ENCODE measurements around the gene CCDC38.
A peak's percentile ranks its signal among the peaks of the same experiment; 100 is the strongest.

The CCDC38 gene

GRCh38 chr12:95949477-95950206 lies 7.2 kb upstream of the CCDC38 start:
- no peak for DNase-seq (ENCODE audit: low spot score)
- no peaks in the 10 kb centered on the region for H3K36me3 Mint-ChIP-seq (ENCODE audit: low read depth)
- H3K4me1 Mint-ChIP-seq (ENCODE audit: low read depth) = no peaks in the 10 kb centered on the region
- no peaks in the 10 kb centered on the region for H3K9me3 Mint-ChIP-seq
- H3K27ac Mint-ChIP-seq = no peak overlapping the region
- H3K27me3 Mint-ChIP-seq (ENCODE audit: low read depth) = peaks cover 29% of the 10 kb centered on the region
- no peak overlapping the region for H3K4me3 Mint-ChIP-seq

GRCh38 chr12:95944108-95944704 lies 1.8 kb upstream of the CCDC38 start:
- H3K4me1 Mint-ChIP-seq (ENCODE audit: low read depth) = peaks cover 11% of the 10 kb centered on the region
- no peak overlapping the region for H3K27ac Mint-ChIP-seq
- DNase-seq (ENCODE audit: low spot score) = no peak
- no peaks in the 10 kb centered on the region for H3K36me3 Mint-ChIP-seq (ENCODE audit: low read depth)
- H3K4me3 Mint-ChIP-seq = peak overlapping the region; percentile 91
- peaks cover 11% of the 10 kb centered on the region for H3K27me3 Mint-ChIP-seq (ENCODE audit: low read depth)
- H3K9me3 Mint-ChIP-seq = no peaks in the 10 kb centered on the region

DNA sequence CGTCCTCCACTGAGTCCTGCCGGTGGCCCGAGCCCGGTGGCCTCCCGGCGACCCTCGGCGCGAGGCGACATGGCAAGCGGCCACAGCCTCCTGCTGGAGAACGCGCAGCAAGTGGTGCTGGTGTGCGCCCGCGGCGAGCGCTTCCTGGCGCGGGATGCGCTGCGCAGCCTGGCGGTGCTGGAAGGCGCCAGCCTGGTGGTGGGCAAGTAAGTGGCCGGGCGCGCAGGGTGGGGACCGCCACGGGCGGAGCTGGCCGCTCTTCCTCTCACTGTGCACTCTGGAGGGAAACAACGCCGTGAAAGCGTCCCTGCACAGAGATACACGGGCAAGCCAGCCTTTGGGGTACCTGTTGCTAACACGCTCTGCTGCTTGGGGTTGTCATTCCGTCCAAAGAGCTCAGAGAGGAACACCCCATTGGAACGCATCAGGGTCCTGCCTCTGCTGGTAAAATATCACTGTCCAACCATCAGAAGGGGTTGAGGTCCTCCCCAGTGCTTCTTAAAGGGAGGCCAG lies 972 bp upstream of the CCDC38 start, which contains the start of gene AMDHD1:
TSS of gene AMDHD1 (plus strand) at position 2 of the 513 bp plus-strand sequence. CDS start at position 70, 68 bp downstream.
- H3K36me3 Mint-ChIP-seq (ENCODE audit: low read depth) = no peaks in the 10 kb centered on the region
- H3K9me3 Mint-ChIP-seq = no peaks in the 10 kb centered on the region
- peaks cover 13% of the 10 kb centered on the region for H3K27me3 Mint-ChIP-seq (ENCODE audit: low read depth)
- H3K4me1 Mint-ChIP-seq (ENCODE audit: low read depth) = peaks cover 11% of the 10 kb centered on the region
- DNase-seq (ENCODE audit: low spot score) = peak; percentile 59
- peak within 1 kb of the TSS; percentile 91 for H3K4me3 Mint-ChIP-seq
- peak within 1 kb of the TSS; percentile 88 for H3K27ac Mint-ChIP-seq

- Mint-ChIP-seq H3K4me3 (peak overlapping the region; percentile 91), H3K4me1 (ENCODE audit: low read depth) (peaks cover 11% of the 10 kb centered on the region), H3K27ac (no peak overlapping the region), H3K36me3 (ENCODE audit: low read depth) (no peaks in the 10 kb centered on the region), H3K9me3 (no peaks in the 10 kb centered on the region), H3K27me3 (ENCODE audit: low read depth) (peaks cover 15% of the 10 kb centered on the region)
- DNase-seq (ENCODE audit: low spot score) = no peak
Observed at GRCh38 chr12:95942101-95942523, 302 bp downstream of the CCDC38 start.

DNA sequence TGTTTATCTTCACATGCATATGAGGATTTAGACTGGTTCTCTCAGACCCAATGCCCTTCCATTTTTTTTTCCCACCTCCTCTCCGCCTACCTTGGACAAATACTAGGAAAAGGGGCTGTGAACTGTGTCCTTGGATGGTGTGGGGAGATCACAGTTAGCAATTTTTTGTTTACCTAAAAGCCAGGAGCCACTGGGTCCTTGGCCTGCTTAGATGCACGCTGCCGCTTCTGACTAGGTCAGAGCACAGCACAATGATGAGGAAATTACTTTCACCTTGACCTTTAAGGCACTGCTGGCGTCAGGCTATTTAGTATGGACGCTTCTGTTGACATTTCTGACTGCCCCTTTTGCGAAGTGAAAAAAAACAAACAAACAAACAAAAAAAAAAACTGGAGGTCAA lies 1.9 kb downstream of the CCDC38 start:
- Mint-ChIP-seq H3K27me3 (ENCODE audit: low read depth) (peaks cover 12% of the 10 kb centered on the region), H3K27ac (no peak overlapping the region), H3K36me3 (ENCODE audit: low read depth) (no peaks in the 10 kb centered on the region), H3K9me3 (no peaks in the 10 kb centered on the region), H3K4me3 (no peak overlapping the region), H3K4me1 (ENCODE audit: low read depth) (peaks cover 11% of the 10 kb centered on the region)
- DNase-seq (ENCODE audit: low spot score) = no peak

DNA sequence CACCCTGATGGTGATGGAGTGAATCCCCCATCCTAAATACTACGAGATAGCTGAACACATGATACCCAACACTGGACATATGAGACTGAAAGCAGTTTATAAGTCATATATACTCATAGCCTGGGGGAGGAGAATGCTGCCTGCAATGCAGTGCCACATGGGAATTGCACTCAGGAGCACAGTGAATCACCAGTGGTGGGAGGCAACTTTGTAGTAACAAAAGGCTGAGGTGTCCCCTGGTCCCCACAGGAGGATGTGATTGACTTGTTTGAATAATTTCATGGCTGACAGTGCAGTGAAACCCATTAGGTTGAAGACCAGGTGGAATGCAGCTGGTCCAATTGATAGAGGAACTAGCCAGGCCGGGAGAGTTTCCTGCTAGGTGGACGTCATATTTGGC lies 20.2 kb downstream of the CCDC38 start:
- Mint-ChIP-seq H3K27ac (no peak overlapping the region), H3K27me3 (ENCODE audit: low read depth) (peaks cover 2% of the 10 kb centered on the region), H3K9me3 (no peaks in the 10 kb centered on the region), H3K36me3 (ENCODE audit: low read depth) (no peaks in the 10 kb centered on the region), H3K4me3 (no peak overlapping the region), H3K4me1 (ENCODE audit: low read depth) (no peaks in the 10 kb centered on the region)
- DNase-seq (ENCODE audit: low spot score) = no peak

- Mint-ChIP-seq H3K4me1 (ENCODE audit: low read depth) (no peaks in the 10 kb centered on the region), H3K36me3 (ENCODE audit: low read depth) (no peaks in the 10 kb centered on the region), H3K27me3 (ENCODE audit: low read depth) (peaks cover 18% of the 10 kb centered on the region), H3K9me3 (no peaks in the 10 kb centered on the region), H3K4me3 (no peak overlapping the region), H3K27ac (no peak overlapping the region)
- no peak for DNase-seq (ENCODE audit: low spot score)
Observed at GRCh38 chr12:95919110-95919509, 23.3 kb downstream of the CCDC38 start.

DNA sequence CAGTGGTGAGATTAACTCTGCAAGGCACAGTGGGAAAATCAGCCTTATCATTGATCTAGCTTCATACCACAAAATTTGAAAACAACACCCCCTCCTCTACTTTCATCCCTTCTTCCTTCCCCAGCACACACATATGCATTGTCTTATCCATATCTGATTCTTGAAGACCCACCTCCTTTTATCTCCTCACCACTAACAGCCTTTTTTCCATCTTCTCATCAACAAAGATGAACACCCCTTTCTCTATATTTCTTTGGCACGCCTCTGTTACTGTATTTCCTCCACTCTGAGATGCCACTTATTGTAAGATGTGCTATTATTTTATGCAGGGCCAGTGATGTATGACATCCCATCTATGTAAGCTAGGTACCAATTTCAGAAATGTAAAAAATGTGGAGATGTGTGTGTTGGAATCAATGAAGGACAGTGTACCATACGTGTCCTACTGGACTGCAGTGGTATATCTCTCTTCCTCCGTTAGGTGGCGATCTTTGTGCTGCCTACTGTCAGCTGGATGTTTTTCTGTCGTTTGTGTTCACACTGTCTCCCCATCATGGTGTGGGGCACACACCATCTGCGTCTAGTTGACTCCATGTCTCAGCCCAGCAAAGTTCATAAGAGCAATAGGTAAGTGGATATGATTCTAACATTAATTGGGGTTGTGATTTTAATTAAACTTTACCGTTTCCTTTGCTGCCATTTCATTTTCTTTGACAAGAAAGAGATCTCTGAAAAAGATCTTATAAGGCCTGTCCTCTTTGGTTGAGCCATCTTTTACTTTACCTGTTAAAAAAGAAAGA lies 24.0 kb downstream of the CCDC38 start:
- Mint-ChIP-seq H3K9me3 (no peaks in the 10 kb centered on the region), H3K36me3 (ENCODE audit: low read depth) (no peaks in the 10 kb centered on the region), H3K4me1 (ENCODE audit: low read depth) (no peaks in the 10 kb centered on the region), H3K27ac (no peak overlapping the region), H3K4me3 (no peak overlapping the region), H3K27me3 (ENCODE audit: low read depth) (peaks cover 18% of the 10 kb centered on the region)
- DNase-seq (ENCODE audit: low spot score) = peak; percentile 35

DNA sequence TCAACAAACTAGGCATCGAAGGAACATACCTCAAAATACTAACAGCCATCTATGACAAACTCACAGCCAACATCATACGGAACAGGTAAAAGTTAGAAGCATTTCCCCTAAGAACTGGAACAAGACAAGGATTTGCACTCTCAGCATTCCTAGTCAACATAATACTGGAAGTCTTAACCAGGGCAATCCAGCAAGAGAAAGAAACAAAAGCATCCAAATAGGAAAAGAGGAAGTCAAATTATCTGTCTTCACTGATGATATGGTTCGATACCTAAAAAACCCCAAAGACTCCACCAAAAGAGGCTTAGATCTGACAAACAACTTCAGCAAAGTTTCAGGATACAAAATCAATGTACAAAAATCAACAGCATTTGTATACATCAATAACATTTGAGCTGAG lies 32.5 kb downstream of the CCDC38 start:
- Mint-ChIP-seq H3K36me3 (ENCODE audit: low read depth) (no peaks in the 10 kb centered on the region), H3K4me3 (no peak overlapping the region), H3K27ac (no peak overlapping the region), H3K27me3 (ENCODE audit: low read depth) (peaks cover 17% of the 10 kb centered on the region), H3K4me1 (ENCODE audit: low read depth) (no peaks in the 10 kb centered on the region), H3K9me3 (no peaks in the 10 kb centered on the region)
- no peak for DNase-seq (ENCODE audit: low spot score)

DNA sequence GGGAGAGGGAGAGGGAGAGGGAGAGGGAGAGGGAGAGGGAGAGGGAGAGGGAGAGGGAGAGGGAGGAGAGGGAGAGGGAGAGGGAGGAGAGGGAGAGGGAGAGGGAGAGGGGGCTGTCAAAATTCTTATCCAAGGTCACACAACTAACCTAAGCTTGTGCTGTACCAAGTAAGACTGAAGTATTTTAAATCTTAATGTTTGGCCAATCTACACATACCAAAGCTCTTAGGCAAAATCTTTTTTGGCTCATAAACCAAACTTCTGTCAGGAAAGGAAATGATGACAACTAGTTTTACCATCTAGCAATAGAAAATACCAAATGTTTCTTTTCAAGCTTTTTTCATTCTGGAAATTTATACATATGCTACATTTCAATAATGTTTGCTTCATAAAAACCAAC lies 33.8 kb downstream of the CCDC38 start:
- no peaks in the 10 kb centered on the region for H3K4me1 Mint-ChIP-seq (ENCODE audit: low read depth)
- no peaks in the 10 kb centered on the region for H3K9me3 Mint-ChIP-seq
- peaks cover 17% of the 10 kb centered on the region for H3K27me3 Mint-ChIP-seq (ENCODE audit: low read depth)
- H3K27ac Mint-ChIP-seq = no peak overlapping the region
- H3K4me3 Mint-ChIP-seq = no peak overlapping the region
- no peaks in the 10 kb centered on the region for H3K36me3 Mint-ChIP-seq (ENCODE audit: low read depth)
- no peak for DNase-seq (ENCODE audit: low spot score)

- H3K27ac Mint-ChIP-seq = no peak overlapping the region
- peaks cover under 1% of the 10 kb centered on the region for H3K9me3 Mint-ChIP-seq
- H3K36me3 Mint-ChIP-seq (ENCODE audit: low read depth) = no peaks in the 10 kb centered on the region
- DNase-seq (ENCODE audit: low spot score) = no peak
- H3K27me3 Mint-ChIP-seq (ENCODE audit: low read depth) = peaks cover 8% of the 10 kb centered on the region
- H3K4me3 Mint-ChIP-seq = no peak overlapping the region
- H3K4me1 Mint-ChIP-seq (ENCODE audit: low read depth) = no peaks in the 10 kb centered on the region
Observed at GRCh38 chr12:95898081-95898480, 44.3 kb downstream of the CCDC38 start.

DNA sequence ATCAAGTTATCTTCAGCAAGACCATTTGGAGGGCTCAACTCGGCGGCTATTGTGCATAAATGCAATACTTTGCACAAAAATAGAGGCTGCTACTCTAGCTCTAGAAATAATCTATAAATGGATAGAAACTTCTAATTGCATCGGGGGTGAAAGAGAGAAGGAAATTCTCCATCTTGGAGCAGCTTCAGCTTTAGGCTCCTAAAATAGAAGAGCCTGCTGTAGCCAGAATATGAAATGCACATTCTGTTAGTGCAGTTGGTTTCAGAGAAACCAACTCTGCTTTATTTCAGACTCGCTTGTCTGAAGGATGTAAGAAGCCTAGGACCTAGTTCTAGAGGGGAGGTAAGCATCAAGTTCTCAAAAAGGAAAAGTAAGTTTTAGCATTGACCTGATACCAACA lies 45.6 kb downstream of the CCDC38 start:
- Mint-ChIP-seq H3K27me3 (ENCODE audit: low read depth) (peaks cover 8% of the 10 kb centered on the region), H3K36me3 (ENCODE audit: low read depth) (no peaks in the 10 kb centered on the region), H3K27ac (no peak overlapping the region), H3K4me3 (no peak overlapping the region), H3K4me1 (ENCODE audit: low read depth) (no peaks in the 10 kb centered on the region), H3K9me3 (no peaks in the 10 kb centered on the region)
- DNase-seq (ENCODE audit: low spot score) = no peak

DNA sequence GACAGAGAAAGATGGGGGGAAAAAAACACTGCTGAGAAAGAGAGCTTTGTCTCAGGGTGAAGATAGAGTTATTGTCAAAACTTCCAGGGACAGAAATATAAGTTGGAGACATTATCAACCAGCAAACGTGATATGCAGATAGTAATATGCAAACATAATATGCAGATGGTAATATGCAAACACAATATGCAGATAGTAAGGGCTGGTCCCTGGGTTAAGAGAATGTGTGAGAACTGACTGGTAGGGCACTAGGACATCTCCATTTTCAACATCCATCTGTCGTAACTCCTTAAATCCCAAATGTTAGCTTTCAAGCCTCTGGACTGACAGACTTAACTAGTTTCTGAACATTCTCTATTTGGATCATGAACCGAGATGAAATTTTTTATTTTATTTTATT lies 51.5 kb downstream of the CCDC38 start:
- no peak overlapping the region for H3K27ac Mint-ChIP-seq
- no peaks in the 10 kb centered on the region for H3K4me1 Mint-ChIP-seq (ENCODE audit: low read depth)
- DNase-seq (ENCODE audit: low spot score) = no peak
- H3K36me3 Mint-ChIP-seq (ENCODE audit: low read depth) = no peaks in the 10 kb centered on the region
- H3K27me3 Mint-ChIP-seq (ENCODE audit: low read depth) = peaks cover under 1% of the 10 kb centered on the region
- no peaks in the 10 kb centered on the region for H3K9me3 Mint-ChIP-seq
- H3K4me3 Mint-ChIP-seq = no peak overlapping the region

DNA sequence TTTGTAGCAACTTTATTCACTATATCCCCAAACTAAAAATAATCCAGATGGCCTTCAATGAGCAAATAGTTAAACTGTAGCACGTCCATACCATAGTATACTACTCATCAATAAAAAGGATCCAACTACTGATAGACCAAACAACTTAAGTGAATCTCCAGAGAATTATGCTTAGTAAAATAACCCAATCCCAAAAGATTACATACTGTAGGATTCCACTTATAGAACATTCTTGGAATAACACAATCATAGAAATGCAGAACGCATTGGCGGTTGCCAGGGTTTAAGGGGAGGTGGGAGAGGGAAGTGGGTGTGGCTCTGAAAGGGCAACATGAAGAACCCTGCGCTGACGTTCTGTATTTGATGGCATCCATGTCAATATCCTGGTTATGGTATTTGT lies 55.1 kb downstream of the CCDC38 start:
- H3K36me3 Mint-ChIP-seq (ENCODE audit: low read depth) = no peaks in the 10 kb centered on the region
- no peak overlapping the region for H3K4me3 Mint-ChIP-seq
- no peaks in the 10 kb centered on the region for H3K27me3 Mint-ChIP-seq (ENCODE audit: low read depth)
- H3K9me3 Mint-ChIP-seq = no peaks in the 10 kb centered on the region
- no peak overlapping the region for H3K27ac Mint-ChIP-seq
- no peaks in the 10 kb centered on the region for H3K4me1 Mint-ChIP-seq (ENCODE audit: low read depth)
- no peak for DNase-seq (ENCODE audit: low spot score)

Measured in T-helper 2 cell treated with Interferon-gamma antibody and Interleukin-4, amounts not matched to agents 5 μg/mL and 100 μg/mL, for 36 hours (primary cell).